Raji (cell line): ENCODE results near the gene HSF5.

Experiments
- POLR2A ChIP-seq: IDR thresholded peaks from 2 replicates; pipeline ENCODE4 v1.6.1; 2011; ENCODE audit warnings: low read depth, low read length, control low read depth; ENCODE audit not compliant: insufficient read depth

Gene HSF5

DNA sequence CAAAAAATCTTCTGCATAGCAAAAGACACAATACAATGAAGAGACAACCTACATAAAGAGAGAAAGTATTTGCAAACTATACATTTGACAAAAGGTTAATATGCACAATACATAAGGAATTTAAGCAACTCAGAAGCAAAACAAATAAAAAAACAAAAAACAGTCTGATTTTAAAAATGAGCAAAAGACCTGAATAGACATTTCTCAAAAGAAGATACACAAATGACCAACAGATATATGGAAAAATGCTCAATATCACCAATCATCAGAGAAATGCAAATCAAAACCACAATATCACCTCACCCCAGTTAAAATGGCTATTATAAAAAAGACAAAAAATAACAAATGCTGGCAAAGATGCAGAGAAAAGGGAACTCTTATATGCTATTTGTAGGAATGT is 32.7 kb downstream of the HSF5 start:
- TF ChIP-seq POLR2A = no peak

DNA sequence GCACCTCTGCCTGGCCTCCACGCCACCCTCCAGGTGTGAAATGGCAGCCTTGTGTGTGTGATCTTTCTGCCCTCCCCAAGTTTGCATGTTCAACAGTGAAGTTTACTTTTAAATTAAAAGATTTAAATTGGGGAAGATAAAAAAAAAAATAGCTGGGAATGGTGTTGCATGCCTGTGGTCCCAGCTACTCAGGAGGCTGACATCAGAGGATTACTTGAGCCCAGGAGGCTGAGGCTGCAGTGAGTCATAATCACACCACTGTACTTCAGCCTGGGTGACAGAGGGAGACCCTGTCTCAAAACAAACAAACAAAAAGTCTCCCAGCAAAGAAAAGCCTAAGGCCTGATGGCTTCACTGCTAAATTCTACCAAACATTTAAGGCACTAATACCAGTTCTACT is 35.5 kb downstream of the HSF5 start:
- no peak for TF ChIP-seq POLR2A

- no peak for TF ChIP-seq POLR2A
These were observed 40.9 kb downstream of the HSF5 start for GRCh38 chr17:58447039-58447975.

GRCh38 chr17:58446086-58446485 is 42.1 kb downstream of the HSF5 start:
- TF ChIP-seq POLR2A = no peak

DNA sequence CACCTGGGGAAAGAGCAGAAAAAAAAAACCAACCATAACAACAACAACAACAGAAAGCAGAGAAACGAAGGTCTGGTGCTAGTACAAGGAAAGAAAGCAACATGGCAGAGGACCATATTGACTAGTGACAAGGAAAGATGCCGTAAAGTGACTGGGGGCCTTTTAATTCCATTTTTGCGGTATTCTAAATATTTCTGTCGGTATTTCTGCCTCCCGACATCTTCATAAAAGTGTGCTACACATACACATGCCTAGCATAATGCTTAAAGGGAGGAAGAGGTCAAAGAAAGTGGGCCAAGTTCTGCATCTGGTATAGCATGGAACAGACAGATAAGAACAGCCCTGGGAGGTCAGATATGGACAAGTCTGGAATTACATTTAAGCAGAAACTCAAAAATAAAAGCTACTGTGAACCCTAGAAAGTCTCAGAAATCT is 51.4 kb downstream of the HSF5 start:
- no peak for TF ChIP-seq POLR2A

DNA sequence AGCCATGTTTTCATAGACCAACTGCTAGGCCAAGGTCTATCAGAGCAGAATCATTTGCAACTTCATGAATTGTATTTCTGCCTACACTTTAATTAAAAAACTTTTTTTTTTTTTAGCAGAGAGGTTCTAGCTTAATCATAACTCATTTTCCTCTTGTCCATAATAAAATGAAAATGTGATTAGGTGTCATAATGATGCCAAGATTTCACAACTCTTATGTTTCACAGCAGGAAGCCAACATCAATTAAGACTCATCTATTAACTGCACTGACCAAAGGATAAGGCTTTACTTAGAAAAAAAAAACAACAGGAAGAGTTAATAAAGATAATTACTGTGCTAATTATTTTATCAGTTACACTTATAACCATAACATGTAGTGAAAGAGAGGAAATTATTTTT is 52.0 kb downstream of the HSF5 start:
- no peak for TF ChIP-seq POLR2A

DNA sequence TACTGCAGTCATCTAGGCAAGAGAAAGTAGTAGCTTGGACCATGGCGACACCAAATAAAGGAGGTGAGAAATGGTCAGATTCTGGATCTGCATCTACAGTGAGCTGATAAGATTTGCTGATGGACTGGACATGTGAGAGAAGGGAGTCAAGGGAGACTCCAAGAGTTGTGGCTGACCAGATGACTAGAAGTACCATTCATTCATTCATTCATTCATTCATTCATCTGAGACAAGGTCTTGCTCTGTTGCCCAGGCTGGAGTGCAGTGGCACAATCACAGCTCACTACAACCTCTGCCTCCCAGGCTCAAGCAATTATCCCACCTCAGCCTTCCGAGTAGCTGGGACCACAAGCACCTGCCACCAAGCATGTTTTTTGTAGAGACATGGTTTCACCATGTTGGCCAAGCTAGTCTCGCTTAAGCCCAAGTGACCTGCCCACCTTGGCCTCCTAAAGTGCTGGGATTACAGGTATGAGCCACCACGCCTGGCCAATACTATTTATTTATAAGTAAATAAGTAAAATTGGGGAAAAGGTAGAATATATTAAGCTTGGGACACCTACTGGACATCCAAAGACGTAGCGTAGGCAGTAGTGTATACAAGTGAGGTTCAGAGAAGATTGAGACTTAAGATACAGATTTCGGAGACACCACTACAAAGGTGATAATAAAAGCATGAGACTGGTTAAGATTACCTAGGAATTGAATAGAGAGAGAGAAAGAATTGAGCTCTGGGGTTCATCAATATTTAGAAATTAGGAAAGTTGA is 55.2 kb downstream of the HSF5 start:
- no peak for TF ChIP-seq POLR2A

- no peak for TF ChIP-seq POLR2A
These were observed 60.4 kb downstream of the HSF5 start for GRCh38 chr17:58427807-58428206.

DNA sequence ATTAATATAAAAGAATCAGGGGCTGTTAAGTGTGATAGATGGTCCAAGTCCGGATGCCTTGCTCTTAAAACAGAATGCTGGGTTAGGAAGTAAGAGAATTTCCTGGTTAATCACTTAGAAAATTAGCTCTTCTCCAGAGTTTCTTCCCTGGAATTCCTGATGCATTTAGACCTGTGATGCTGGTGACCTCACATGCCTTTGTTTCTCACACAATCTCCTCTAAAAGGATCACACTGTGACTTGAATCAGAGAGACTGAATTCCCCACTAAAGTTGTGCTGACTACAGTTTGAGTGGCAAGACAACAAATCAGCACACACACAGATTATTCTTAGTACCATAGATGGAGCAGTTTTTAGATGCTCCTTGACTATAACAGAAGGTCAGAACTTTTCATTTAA is 66.5 kb downstream of the HSF5 start:
- no peak for TF ChIP-seq POLR2A

DNA sequence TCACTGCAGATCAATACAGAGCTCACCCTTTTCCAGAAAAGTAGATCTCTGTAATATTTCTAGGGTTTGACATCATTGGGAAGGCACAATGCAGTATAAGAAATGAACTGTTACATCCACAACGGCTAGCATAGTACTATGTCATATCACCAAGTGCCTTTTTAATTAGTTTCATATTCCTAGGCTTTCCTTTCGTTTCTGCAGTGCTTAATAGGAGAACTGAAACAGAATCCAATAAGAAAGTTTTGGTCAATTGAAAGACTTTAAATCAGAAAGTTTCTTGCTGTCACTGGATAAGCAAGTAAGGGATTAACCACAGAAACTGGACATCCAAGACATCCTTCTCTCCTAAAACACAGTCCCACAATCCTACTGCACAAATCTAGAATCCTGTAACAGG is 67.4 kb downstream of the HSF5 start:
- TF ChIP-seq POLR2A = no peak

GRCh38 chr17:58417300-58418092 is 70.7 kb downstream of the HSF5 start, which contains the start of gene RNF43:
Gene RNF43, minus strand, starts transcription at chr17:58417534. Its CDS starts 1,957 bp downstream, at chr17:58415577.
- 0 out of 2 replicates have a peak, but pooled peaks have one; percentile 14 for TF ChIP-seq POLR2A

GRCh38 chr17:58416937-58417299 is 71.3 kb downstream of the HSF5 start:
- TF ChIP-seq POLR2A = no peak

DNA sequence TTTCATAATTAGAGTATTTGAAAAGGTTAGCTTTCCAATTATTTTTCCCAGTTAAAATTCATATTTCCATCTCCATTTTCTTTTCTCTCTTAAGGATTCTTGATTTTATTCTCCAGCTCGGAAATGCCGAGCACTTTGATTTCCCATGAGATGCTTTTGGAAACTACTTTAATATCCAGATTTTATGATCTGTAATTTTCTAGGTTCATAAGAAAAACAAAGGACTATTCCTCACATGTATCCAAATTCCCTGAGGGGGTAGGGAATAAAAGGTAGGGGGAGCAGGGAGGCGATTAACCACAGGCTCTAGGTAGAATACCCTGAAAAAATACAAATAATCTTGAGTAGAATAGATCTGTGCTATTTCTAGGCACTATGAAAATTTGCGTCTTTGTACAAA is 71.8 kb downstream of the HSF5 start:
- TF ChIP-seq POLR2A = no peak

DNA sequence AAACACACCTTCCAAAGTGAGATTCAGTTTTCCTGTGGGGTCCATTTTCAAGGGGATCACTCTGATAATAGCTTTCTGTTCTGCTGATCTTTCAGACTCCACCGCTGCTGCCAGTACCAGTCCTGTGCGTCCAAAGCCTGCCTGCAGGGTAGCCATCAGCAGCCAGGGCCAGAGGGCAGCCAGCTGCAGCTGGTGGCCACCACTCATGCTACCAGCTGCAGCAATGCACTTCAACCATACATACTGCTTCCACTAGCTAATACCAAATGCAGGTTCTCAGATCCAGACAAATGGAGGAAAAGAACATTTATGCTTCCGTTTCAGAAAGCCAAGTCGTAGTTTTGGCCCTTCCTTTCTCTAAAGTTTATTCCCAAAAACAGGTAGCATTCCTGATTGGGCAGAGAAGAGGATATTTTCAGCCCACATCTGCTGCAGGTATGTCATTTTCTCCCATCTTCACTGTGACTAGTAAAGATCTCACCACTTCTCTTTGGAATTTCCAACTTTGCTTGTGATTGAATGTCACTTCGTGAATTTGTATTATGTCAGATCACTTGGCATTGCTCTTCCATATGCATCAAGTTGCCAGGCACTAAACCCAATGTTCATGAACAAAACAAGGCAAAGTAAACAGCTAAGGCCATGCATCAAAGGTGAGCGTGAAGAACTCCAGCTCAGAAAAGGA is 72.7 kb downstream of the HSF5 start:
- TF ChIP-seq POLR2A = no peak

DNA sequence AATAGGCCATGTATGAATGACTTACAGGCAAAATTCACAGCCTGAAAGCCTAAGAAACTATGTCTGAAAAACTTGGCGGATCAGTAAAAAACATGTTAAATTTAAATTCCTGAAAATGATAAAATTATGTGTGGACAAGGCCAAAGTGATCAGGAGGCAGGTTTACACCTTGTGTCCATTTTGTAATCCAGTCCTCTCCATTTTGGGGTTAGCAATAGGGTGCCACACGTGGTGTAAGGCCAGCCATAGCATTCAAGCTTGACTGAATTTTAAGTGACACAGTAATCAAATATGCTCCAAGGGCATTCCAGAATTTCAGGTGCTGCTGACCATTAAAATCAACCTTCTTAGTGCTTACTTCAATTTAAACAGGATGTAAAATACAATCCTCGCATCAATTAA is 73.6 kb downstream of the HSF5 start:
- no peak for TF ChIP-seq POLR2A
